Measurements from ENCODE around the gene C2CD2L. TPM values are rescaled to one million over a fixed set of nuclear protein-coding genes. Genes with fewer than 3 reads are reported as not detected.

The C2CD2L gene
- total and polyA plus RNA-seq, 2 of the 13 experiments (the other 11 are each of a cell fraction or from before 2014, with no cell fraction given) = 3.7 to 5.5 TPM

GRCh38 chr11:119092880-119093842 lies 14.0 kb upstream of the C2CD2L start (continued):
- no peak for TF ChIP-seq TMF1 (CRISPR knock-in tag; IDR thresholded peaks at IDR 0.05; ENCODE audit: low read depth)
- no peak for TF ChIP-seq STAG1 (CRISPR knock-in tag; IDR thresholded peaks at IDR 0.05)
- no peak for TF ChIP-seq ZFP36 (IDR thresholded peaks at IDR 0.05; ENCODE audit: borderline replicate concordance, low read depth, low read length, partially characterized antibody)
- no peak for TF ChIP-seq SOX5 (CRISPR knock-in tag; IDR thresholded peaks at IDR 0.05; ENCODE audit: borderline replicate concordance)
- TF ChIP-seq ZNF343 (CRISPR knock-in tag; IDR thresholded peaks at IDR 0.05) = no peak
- TF ChIP-seq TBL1XR1 (IDR thresholded peaks at IDR 0.05; ENCODE audit: borderline replicate concordance, low read length, partially characterized antibody) = no peak
- no peak for TF ChIP-seq ZNF577 (CRISPR knock-in tag; IDR thresholded peaks at IDR 0.05; ENCODE audit: borderline replicate concordance, low read depth)
- TF ChIP-seq POLR2AphosphoS5 (IDR thresholded peaks at IDR 0.05; ENCODE audit: low read depth, low read length) = peak; percentile 22
- 0 out of 2 replicates have a peak, but pooled peaks have one; percentile 51 for TF ChIP-seq MBD4 (IDR thresholded peaks at IDR 0.05; ENCODE audit: borderline replicate concordance, low read length)
- TF ChIP-seq PBX2 (CRISPR knock-in tag; IDR thresholded peaks at IDR 0.05) = no peak
- no peak for TF ChIP-seq MAZ (IDR thresholded peaks at IDR 0.05; ENCODE audit: borderline replicate concordance, low read depth, low read length)
- TF ChIP-seq MAZ (CRISPR knock-in tag; IDR thresholded peaks at IDR 0.05; ENCODE audit: low read depth) = no peak
- no peak for TF ChIP-seq RFX3 (CRISPR knock-in tag; IDR thresholded peaks at IDR 0.05)
- no peak for TF ChIP-seq E2F5 (CRISPR knock-in tag; conservative IDR thresholded peaks at IDR 0.05)
- no peak for TF ChIP-seq MED8 (CRISPR knock-in tag; IDR thresholded peaks at IDR 0.05; ENCODE audit: insufficient replicate concordance)
- TF ChIP-seq SMARCE1 (IDR thresholded peaks at IDR 0.05; ENCODE audit: borderline replicate concordance) = no peak
- TF ChIP-seq ZC3H13 (CRISPR knock-in tag; IDR thresholded peaks at IDR 0.05) = peak; percentile 94
- TF ChIP-seq SNAI1 (CRISPR knock-in tag; IDR thresholded peaks at IDR 0.05; ENCODE audit: borderline replicate concordance) = no peak
- no peak for TF ChIP-seq ZBTB34 (CRISPR knock-in tag; IDR thresholded peaks at IDR 0.05)
- peak in 1 of 2 experiments; percentile 68; a peak in 3 of 4 replicates for TF ChIP-seq POLR2A (IDR thresholded peaks at IDR 0.05; ENCODE audit: insufficient read depth in 1 of 2, low read depth in 2 of 2, low read length in 2 of 2)
- TF ChIP-seq MAX (IDR thresholded peaks at IDR 0.05) = 0 out of 2 replicates have a peak, but pooled peaks have one; percentile 6
- no peak for TF ChIP-seq NR2F6 (IDR thresholded peaks at IDR 0.05)
- no peak for TF ChIP-seq NR2F6 (CRISPR knock-in tag; IDR thresholded peaks at IDR 0.05)
- no peak for TF ChIP-seq ZBTB21 (CRISPR knock-in tag; IDR thresholded peaks at IDR 0.05)
- no peak; the same call in 1 of the 2 replicates for TF ChIP-seq ZFX (CRISPR knock-in tag; IDR thresholded peaks at IDR 0.05; ENCODE audit: low read depth)

All from HepG2 (cell line).